Smooth muscle cell (in vitro differentiated cells): ENCODE results near the gene RNF167. TPM values are rescaled to one million over a fixed set of nuclear protein-coding genes. Genes with fewer than 3 reads are reported as not detected.

Experiments
- DNase-seq: peaks from one replicate; lab custom pipeline; 2025; ENCODE audit not compliant: unreplicated experiment; lab: John Stamatoyannopoulos, UW
- H2AFZ ChIP-seq: fragments of 200-600 bp; sonication (generic); 2 replicates; pipeline ENCODE4 v1.6.0; 2016; ENCODE audit warnings: antibody characterized with exemption, low read depth, mild to moderate bottlenecking
- H3F3A ChIP-seq: fragments of 200-600 bp; sonication (generic); 2 replicates; pipeline ENCODE4 v1.6.0; 2017; ENCODE audit warnings: antibody characterized with exemption, low read depth
- H3K27ac ChIP-seq: fragments of 200-600 bp; sonication (generic); 2 replicates; pipeline ENCODE4 v1.5.1; 2016; ENCODE audit warnings: low read depth, mild to moderate bottlenecking
- H3K27me3 ChIP-seq: fragments of 200-600 bp; sonication (generic); 2 replicates; pipeline ENCODE4 v1.6.1; 2016; ENCODE audit warnings: low read depth, mild to moderate bottlenecking
- H3K36me3 ChIP-seq: fragments of 200-600 bp; sonication (generic); 2 replicates; pipeline ENCODE4 v1.5.1; 2016; ENCODE audit warnings: low read depth
- H3K4me1 ChIP-seq: fragments of 200-600 bp; sonication (generic); 2 replicates; pipeline ENCODE4 v1.5.1; 2016; ENCODE audit warnings: low read depth
- H3K4me2 ChIP-seq: fragments of 200-600 bp; sonication (generic); 2 replicates; pipeline ENCODE4 v1.6.0; 2016; ENCODE audit warnings: mild to moderate bottlenecking
- H3K4me3 ChIP-seq: fragments of 200-600 bp; sonication (generic); 2 replicates; pipeline ENCODE4 v1.5.1; 2016; ENCODE audit warnings: mild to moderate bottlenecking
- H3K79me2 ChIP-seq: fragments of 200-600 bp; sonication (generic); 2 replicates; pipeline ENCODE4 v1.6.0; 2016; ENCODE audit warnings: low read depth, mild to moderate bottlenecking
- H3K9ac ChIP-seq: fragments of 200-600 bp; sonication (generic); 2 replicates; pipeline ENCODE4 v1.6.0; 2016; ENCODE audit warnings: low read depth
- H3K9me3 ChIP-seq: fragments of 200-600 bp; sonication (generic); replicated peaks from 2 replicates; pipeline ENCODE4 v1.5.1; 2016; ENCODE audit warnings: low read depth
- H4K20me1 ChIP-seq: fragments of 200-600 bp; sonication (generic); 2 replicates; pipeline ENCODE4 v1.6.0; 2016; ENCODE audit warnings: low read depth
- CTCF ChIP-seq: fragments of 200-600 bp; sonication (generic); IDR thresholded peaks from 2 replicates; pipeline ENCODE4 v1.5.1; 2017; ENCODE audit warnings: borderline replicate concordance, mild to moderate bottlenecking, antibody characterized with exemption; ENCODE audit not compliant: insufficient read depth, poor library complexity, severe bottlenecking
- WGBS: methylation state at CpG from one replicate; pipeline ENCODE4 v1.1.7; 2016; ENCODE audit warnings: low lambda C conversion rate; 5-methylcytosine and 5-hydroxymethylcytosine counted together
- polyA plus RNA-seq: library from polyadenylated mRNA; unstranded; fragments of >200 nt; fragmentation: Nextera tagmentation; extraction: Ambion mirVana; gene quantifications from 2 replicates; pipeline ENCODE4 v1.2.1, GENCODE V29; 2016
- total RNA-seq: library from RNA; depleted of rRNA; stranded (reverse); fragments of >200 nt; gene quantifications from 2 replicates; pipeline ENCODE4 v1.2.3, GENCODE V29; 2014

RNF167 gene
- total and polyA plus RNA-seq, 2 experiments from 2014 or later: 39.6 to 59.4 TPM

DNA sequence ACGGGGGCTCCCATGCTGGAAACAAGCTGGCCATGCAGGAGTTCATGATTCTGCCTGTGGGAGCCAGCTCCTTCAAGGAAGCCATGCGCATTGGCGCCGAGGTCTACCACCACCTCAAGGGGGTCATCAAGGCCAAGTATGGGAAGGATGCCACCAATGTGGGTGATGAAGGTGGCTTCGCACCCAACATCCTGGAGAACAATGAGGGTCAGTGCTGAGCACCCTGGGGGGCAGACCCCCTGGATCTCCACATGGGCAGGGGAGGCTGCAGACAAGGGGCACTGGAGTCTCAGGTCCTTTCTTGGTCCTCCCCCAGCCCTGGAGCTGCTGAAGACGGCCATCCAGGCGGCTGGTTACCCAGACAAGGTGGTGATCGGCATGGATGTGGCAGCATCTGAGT, 15.0 kb downstream of the RNF167 start:
- Histone ChIP-seq H3K4me3 (no peak overlapping the region), H3F3A (peaks cover 5% of the 10 kb centered on the region), H3K9ac (no peak overlapping the region), H3K9me3 (no peaks in the 10 kb centered on the region), H3K4me1 (peaks cover 15% of the 10 kb centered on the region), H3K36me3 (no peaks in the 10 kb centered on the region), H2AFZ (no peak overlapping the region), H3K27me3 (no peaks in the 10 kb centered on the region), H3K4me2 (no peak overlapping the region), H3K79me2 (no peaks in the 10 kb centered on the region), H4K20me1 (no peaks in the 10 kb centered on the region), H3K27ac (no peak overlapping the region)
- no peak for TF ChIP-seq CTCF
- 97% methylated on average over 8 of the region's 8 CpGs for WGBS
- no peak for DNase-seq

- Histone ChIP-seq H3F3A (no peaks in the 10 kb centered on the region), H3K9ac (no peak overlapping the region), H4K20me1 (no peaks in the 10 kb centered on the region), H2AFZ (no peak overlapping the region), H3K4me2 (no peak overlapping the region), H3K36me3 (no peaks in the 10 kb centered on the region), H3K27me3 (no peaks in the 10 kb centered on the region), H3K27ac (no peak overlapping the region), H3K4me1 (peaks cover under 1% of the 10 kb centered on the region), H3K79me2 (no peaks in the 10 kb centered on the region), H3K4me3 (no peak overlapping the region), H3K9me3 (no peaks in the 10 kb centered on the region)
- no peak for DNase-seq
- WGBS: 79% methylated on average over 10 of the region's 10 CpGs
- TF ChIP-seq CTCF: peak; percentile 16
Observed at GRCh38 chr17:4956493-4957061, 16.5 kb downstream of the RNF167 start.

DNA sequence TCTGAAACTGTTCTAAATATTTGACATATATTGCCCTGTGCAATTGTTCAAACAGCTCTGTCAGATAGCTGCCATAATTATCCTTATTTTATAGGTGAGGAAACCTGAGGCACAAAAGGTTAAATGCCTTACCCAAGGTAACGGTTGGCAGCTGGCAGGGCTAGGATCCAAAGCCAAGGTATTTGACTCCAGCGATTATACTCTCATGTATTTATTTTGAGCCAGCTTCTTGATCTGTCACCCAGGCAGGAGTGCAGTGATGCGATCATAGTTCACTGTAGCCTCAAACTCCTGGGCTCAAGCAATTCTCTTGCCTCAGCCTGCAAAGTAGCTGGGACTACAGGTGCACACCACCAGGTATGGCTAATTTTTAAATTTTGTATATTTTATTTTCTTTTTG, 18.0 kb downstream of the RNF167 start:
- Histone ChIP-seq H3K4me3 (no peak overlapping the region), H3K9ac (no peak overlapping the region), H3K36me3 (no peaks in the 10 kb centered on the region), H3K27ac (no peak overlapping the region), H3K4me2 (no peak overlapping the region), H3K4me1 (no peaks in the 10 kb centered on the region), H2AFZ (no peak overlapping the region), H3F3A (no peaks in the 10 kb centered on the region), H3K79me2 (peaks cover 6% of the 10 kb centered on the region), H3K27me3 (no peaks in the 10 kb centered on the region), H4K20me1 (no peaks in the 10 kb centered on the region), H3K9me3 (no peaks in the 10 kb centered on the region)
- no peak for DNase-seq
- no peak for TF ChIP-seq CTCF
- 96% methylated on average over 3 of the region's 3 CpGs for WGBS

DNA sequence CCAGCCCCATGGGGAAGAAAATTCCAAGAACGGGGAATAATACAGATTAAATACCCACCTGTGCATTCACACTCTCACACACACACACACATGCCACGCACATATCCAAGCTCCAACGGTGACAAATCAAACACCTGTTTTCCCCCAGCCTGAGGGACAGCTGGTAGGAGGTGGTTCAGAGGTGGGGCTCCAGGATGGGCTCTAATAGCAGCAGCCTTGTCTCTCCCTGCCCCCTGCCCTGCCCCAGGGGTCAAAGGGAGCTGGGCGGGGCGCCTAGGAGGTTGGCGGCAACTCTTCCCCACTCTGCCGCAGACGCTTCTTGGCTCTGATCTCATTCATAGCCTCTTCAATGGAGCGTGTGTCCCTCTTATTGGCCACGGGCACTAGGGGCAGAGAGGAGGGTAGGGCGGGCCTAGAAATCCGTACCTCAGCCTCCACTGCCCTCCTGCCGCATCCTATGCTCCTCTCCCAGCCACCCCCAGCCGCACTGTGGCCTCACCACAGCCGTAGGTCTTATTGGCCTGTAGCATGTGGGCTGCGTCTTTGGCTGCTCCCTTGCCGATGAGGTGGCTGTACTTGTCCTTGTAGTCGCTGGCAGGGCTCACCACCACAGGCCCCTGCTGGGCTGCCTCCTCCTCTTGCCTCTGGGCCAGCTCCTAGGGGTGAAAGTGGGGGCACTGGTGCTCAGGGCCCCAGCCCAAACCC, 19.3 kb downstream of the RNF167 start:
- Histone ChIP-seq H3K4me3 (no peak overlapping the region), H3K9ac (no peak overlapping the region), H3F3A (no peaks in the 10 kb centered on the region), H3K27me3 (no peaks in the 10 kb centered on the region), H2AFZ (no peak overlapping the region), H3K9me3 (no peaks in the 10 kb centered on the region), H3K4me1 (no peaks in the 10 kb centered on the region), H3K4me2 (no peak overlapping the region), H3K27ac (no peak overlapping the region), H3K79me2 (peaks cover 14% of the 10 kb centered on the region), H3K36me3 (no peaks in the 10 kb centered on the region), H4K20me1 (no peaks in the 10 kb centered on the region)
- no peak for TF ChIP-seq CTCF
- DNase-seq: no peak
- 95% methylated on average over 18 of the region's 18 CpGs for WGBS
